HG03558 (cell line): ENCODE data around the gene TBC1D22A.

Experiments
- ATAC-seq: cut with Tn5 transposase; IDR thresholded peaks from one replicate; pipeline ENCODE4 v1.9.1; 2021; ENCODE audit warnings: moderate number of reproducible peaks; ENCODE audit not compliant: unreplicated experiment; ENCODE audit errors: extremely low read depth

TBC1D22A gene

GRCh38 chr22:46916886-46917770 lies 154.7 kb downstream of the TBC1D22A start:
- no peak for ATAC-seq

DNA sequence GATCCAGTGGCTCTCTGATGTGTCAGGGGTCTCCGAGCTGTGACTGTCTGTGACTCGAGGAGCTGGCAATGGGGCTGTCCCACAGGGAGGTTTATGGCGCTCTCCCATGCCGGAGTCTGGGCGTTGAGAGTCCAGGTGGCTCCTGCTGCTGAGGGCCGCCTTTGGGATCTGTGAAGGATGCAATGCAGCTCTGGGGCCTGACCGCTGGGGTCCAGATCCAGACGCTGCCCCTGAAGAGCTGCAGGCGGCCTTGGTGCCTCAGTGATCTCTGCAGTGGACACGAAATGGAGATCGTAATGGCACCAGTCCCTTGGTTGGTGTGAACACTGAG lies 155.3 kb downstream of the TBC1D22A start:
- ATAC-seq: no peak

GRCh38 chr22:46918197-46918596 lies 155.7 kb downstream of the TBC1D22A start:
- no peak for ATAC-seq

DNA sequence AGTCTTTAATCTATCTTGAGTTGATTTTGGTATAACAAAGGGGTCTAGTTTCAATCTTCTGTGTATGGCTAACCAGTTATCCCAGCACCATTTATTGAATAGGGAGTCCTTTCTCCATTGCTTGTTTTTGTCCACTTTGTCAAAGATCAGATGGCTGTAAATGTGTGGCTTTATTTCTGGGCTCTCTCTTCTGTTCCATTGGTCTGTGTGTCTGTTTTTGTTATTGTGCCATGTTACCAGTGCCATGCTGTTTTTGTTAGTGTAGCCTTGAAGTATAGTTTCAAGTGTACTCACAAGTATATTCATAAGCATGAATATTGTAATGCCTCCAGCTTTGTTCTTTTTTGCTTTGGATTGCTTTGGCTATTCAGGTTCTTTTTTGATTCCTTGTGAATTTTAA lies 159.6 kb downstream of the TBC1D22A start:
- ATAC-seq: no peak

DNA sequence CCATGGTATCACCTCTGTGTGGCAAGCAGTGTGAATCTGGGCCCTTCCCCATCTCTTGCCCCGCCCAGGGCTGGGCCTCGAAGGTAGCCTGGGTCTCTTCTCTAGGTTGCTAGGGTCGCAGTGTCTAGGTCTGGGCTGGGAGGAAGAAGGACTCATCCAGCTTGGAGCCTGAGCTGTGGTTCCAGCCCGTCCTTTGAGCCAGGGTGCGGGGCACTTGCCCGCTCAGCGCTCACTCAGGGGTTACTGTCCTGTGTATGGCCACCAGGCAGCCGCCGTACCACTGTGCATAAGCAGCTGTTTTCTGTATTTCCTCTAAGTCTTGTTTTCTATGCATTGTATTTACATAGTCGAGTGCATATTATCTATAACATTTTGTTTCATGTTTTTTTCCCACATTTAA lies 160.9 kb downstream of the TBC1D22A start:
- ATAC-seq: no peak

GRCh38 chr22:46925818-46926217 lies 163.4 kb downstream of the TBC1D22A start:
- no peak for ATAC-seq

GRCh38 chr22:46929046-46929709 lies 166.7 kb downstream of the TBC1D22A start:
- ATAC-seq: no peak

- ATAC-seq: no peak
Measured at GRCh38 chr22:46929710-46930204, 167.3 kb downstream of the TBC1D22A start.

- no peak for ATAC-seq
Measured at GRCh38 chr22:46931414-46931813, 169.0 kb downstream of the TBC1D22A start.

DNA sequence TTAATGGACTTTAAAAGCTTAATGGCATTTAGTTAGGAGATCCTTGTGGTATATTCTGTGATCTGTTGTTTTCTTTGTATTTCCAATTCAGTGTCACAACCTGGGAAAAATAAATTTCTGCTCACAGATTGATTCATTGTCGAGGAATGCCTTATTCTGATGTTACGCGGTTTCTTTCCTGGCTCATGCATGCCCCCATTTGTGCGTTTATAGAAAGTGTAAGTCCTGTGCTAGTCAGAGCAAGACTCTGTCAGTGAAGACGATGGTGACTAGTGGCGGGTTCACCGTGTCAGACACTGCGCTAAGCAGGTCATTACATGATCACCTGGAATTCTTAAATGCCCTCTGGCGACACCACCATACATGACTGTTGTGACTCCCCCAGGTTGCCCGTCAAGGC lies 169.4 kb downstream of the TBC1D22A start:
- no peak for ATAC-seq

DNA sequence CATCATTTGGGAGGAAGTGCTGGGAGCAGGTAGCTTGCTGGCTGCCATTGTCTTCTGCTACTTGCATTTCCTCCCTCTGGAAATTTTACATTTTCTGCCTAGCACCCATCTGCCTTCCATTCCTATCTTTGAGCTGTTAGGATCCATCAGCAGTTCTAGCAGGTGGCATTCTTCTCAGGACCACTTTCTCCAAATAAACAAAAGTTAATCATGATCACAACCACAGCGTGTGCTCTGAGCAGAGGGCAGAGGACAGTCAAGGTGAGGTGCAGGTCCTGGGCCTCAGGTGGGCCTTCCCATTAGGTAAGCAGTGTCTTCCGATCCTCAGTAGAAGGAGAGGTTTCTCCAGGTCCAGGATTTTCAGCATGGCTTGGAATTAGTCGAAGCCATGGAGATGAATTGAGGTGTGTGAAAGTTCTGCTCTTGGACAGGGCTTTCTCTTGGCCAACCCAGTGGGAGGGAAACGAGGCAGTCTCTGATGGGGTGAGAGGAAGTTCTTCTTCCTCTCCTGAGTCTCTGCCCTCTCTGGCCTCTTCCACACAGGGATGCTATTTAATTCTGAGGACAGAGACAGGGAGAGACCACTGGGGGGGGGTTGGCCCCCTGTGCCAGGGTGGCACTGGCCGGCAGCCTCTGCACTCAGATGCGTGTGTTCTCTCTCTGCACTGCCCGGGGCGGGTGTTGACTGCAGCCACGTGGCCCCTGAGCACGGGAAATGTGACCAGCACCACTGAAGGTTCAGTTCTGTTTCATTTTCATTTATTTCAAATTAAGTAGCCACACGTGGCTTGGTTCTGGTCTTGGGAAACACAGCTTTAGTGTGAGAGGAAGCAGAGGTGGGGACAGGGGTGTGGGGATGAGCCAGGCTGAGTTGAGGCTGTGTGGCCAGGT lies 170.8 kb downstream of the TBC1D22A start:
- ATAC-seq: no peak

GRCh38 chr22:46934172-46934745 lies 171.8 kb downstream of the TBC1D22A start:
- no peak for ATAC-seq

GRCh38 chr22:46934746-46935491 lies 172.5 kb downstream of the TBC1D22A start:
- no peak for ATAC-seq

- ATAC-seq: no peak
Measured at GRCh38 chr22:46935506-46936377, 173.3 kb downstream of the TBC1D22A start.

- no peak for ATAC-seq
Measured at GRCh38 chr22:46936378-46936903, 174.0 kb downstream of the TBC1D22A start.

GRCh38 chr22:46937185-46937584 lies 174.7 kb downstream of the TBC1D22A start:
- no peak for ATAC-seq

DNA sequence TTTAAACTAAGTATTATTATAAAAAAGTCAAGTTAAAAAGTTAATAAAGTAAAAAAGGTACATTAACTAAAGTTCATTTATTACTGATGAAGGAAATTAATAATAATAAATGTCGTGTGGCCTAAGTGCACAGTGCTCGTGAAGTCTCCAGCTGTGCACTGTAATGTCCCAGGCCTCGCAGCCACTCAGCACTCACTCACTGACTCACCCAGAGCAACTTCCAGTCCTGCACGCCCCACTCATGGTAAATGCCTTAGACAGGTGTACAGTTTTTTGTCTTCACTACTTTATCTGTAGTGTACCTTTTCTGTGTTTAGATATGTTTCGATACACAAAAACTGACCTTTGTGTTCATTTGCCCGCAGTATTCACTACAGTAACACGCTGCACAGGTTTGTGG lies 175.5 kb downstream of the TBC1D22A start:
- no peak for ATAC-seq
